Spleen (tissue), 11 donors: ENCODE measurements around the gene PTHLH. TPM values are rescaled to one million over a fixed set of nuclear protein-coding genes. Genes with fewer than 3 reads are reported as not detected.

Source experiments
- DNase-seq: peaks from one replicate; pipeline ENCODE4 v3.0.0-alpha.2; 2020
- H3K27ac ChIP-seq, 8 donors: fragments of 200-600 bp; sonication (generic) in 7 of 8; 1 replicate in 4 of 8; 2 replicates in 4 of 8; pipeline versions ENCODE4 v1.5.0 to v1.8.0; 2016 to 2021; ENCODE audit warnings: inconsistent platforms in 4 of 8, mild to moderate bottlenecking in 4 of 8, moderate library complexity in 1 of 8
- H3K27me3 ChIP-seq, 7 donors: fragments of 200-600 bp; sonication (generic) in 6 of 7; replicated peaks in 1 of 7; 1 replicate in 4 of 7; 2 replicates in 3 of 7; pipeline versions ENCODE4 v1.5.0 to v1.8.0; 2016 to 2021; ENCODE audit warnings: inconsistent platforms in 3 of 7, mild to moderate bottlenecking in 1 of 7
- H3K36me3 ChIP-seq, 6 donors: fragments of 200-600 bp; sonication (generic) in 5 of 6; 1 replicate in 4 of 6; 2 replicates in 2 of 6; pipeline versions ENCODE4 v1.5.0 to v1.8.0; 2016 to 2021; ENCODE audit warnings: inconsistent platforms in 2 of 6
- H3K4me1 ChIP-seq, 6 donors: fragments of 200-600 bp; sonication (generic) in 5 of 6; 1 replicate in 3 of 6; 2 replicates in 3 of 6; pipeline versions ENCODE4 v1.5.0 to v1.8.0; 2016 to 2021; ENCODE audit warnings: inconsistent platforms in 3 of 6
- H3K4me3 ChIP-seq, 8 donors: fragments of 200-600 bp; sonication (generic) in 7 of 8; 1 replicate in 4 of 8; 2 replicates in 4 of 8; pipeline versions ENCODE4 v1.5.0 to v1.8.0; 2016 to 2021; ENCODE audit warnings: inconsistent platforms in 4 of 8, mild to moderate bottlenecking in 4 of 8, moderate library complexity in 2 of 8
- H3K9me3 ChIP-seq, 8 donors: fragments of 200-600 bp; sonication (generic) in 7 of 8; 1 replicate in 4 of 8; 2 replicates in 4 of 8; pipeline versions ENCODE4 v1.5.0 to v1.8.0; 2016 to 2021; ENCODE audit warnings: inconsistent platforms in 4 of 8
- CTCF ChIP-seq, 11 experiments: fragments of 200-600 bp in 7 of 11; fragments of 450-650 bp in 4 of 11; sonication (generic) in 4 of 11; IDR thresholded peaks in 8 of 11; conservative IDR thresholded peaks in 3 of 11; 1 replicate in 7 of 11; 2 replicates in 4 of 11; pipeline versions ENCODE4 v1.4.0 to v1.8.0; 2016 to 2021; ENCODE audit warnings: antibody characterized with exemption in 11 of 11, inconsistent platforms in 4 of 11, mild to moderate bottlenecking in 1 of 11
- POLR2A ChIP-seq, 3 donors: fragments of 450-650 bp; IDR thresholded peaks; one replicate each; pipeline ENCODE4 v1.5.1; 2017; ENCODE audit warnings: antibody characterized with exemption in 3 of 3, mild to moderate bottlenecking in 1 of 3
- POLR2AphosphoS5 ChIP-seq, 3 donors: sonication (generic); formaldehyde crosslinking; IDR thresholded peaks; one replicate each; pipeline ENCODE4 v1.5.1; 2017; ENCODE audit warnings: antibody characterized with exemption in 3 of 3
- WGBS, 5 donors: extraction: QIAGEN DNeasy Blood & Tissue Kit in 3 of 5; methylation state at CpG; one replicate each; pipeline versions ENCODE4 v1.1.5 to v1.1.7; 2013 to 2018; 5-methylcytosine and 5-hydroxymethylcytosine counted together
- intact Hi-C: fragments of 100-400 bp; cut with DNase I; formaldehyde crosslinking; loops from one replicate; pipeline ENCODE4 v1.15.0; 2023; ENCODE audit warnings: low total_unique reads
- polyA plus RNA-seq, 3 donors: library from polyadenylated mRNA; stranded (reverse); fragments of 200-250 nt; gene quantifications; one replicate each; pipeline ENCODE4 v1.2.1, GENCODE V29; 2013
- total RNA-seq, 7 donors: library from RNA; depleted of rRNA in 3 of 7; stranded (reverse); fragments of >200 nt in 3 of 7; fragmentation: NEBNext Ultra II Directional in 4 of 7; extraction: Animal tissue kit (Norgen Biotek cat#: 25700) in 4 of 7; gene quantifications; one replicate each; pipeline versions ENCODE4 v1.1.0 to v1.2.1, GENCODE V29; 2016 to 2021
- donor health status: healthy with polysubstance abuse.
- donor health status: DM: no; HTN: no; CAD: no; lungs with moderate emphysema.
- donor health status: DM: no; HTN: no; CAD: no.
- donor health status: Bipolar disorder and iron deficiency.
- donor health status: healthy.
- donor health status: DM: no; HTN: no; CAD: no.
- donor health status: DM: yes; HTN: yes; CAD: no.

PTHLH gene
- total and polyA plus RNA-seq, 10 donors = 0.30 to 3.2 (median 1.8) TPM; not detected in 1

- H3K27me3 ChIP-seq = no peaks in the 10 kb centered on the region
- peaks cover 0 to 19% (median 2%) of the 10 kb centered on the region in 6 donors for H3K4me1 ChIP-seq
- DNase-seq = no peak
- no peak overlapping the region for H3K27ac ChIP-seq
- WGBS, 5 donors = 69 to 84% (median 78%) methylated on average over 7 of the region's 7 CpGs
- no peak overlapping the region for H3K4me3 ChIP-seq
- intact Hi-C loops = no loop called here
- H3K9me3 ChIP-seq = no peaks in the 10 kb centered on the region
- H3K36me3 ChIP-seq = no peaks in the 10 kb centered on the region
- TF ChIP-seq POLR2AphosphoS5 (IDR thresholded peaks at IDR 0.05) (no peak), POLR2A (IDR thresholded peaks at IDR 0.05) (no peak), CTCF (IDR thresholded peaks at IDR 0.05 in 8 of 11, conservative IDR thresholded peaks at IDR 0.05 in 3 of 11) (no peak)
Measured at GRCh38 chr12:27919671-27920235, 52.8 kb downstream of the PTHLH start.

GRCh38 chr12:27915536-27915935, 57.0 kb downstream of the PTHLH start:
- H3K4me1 ChIP-seq = no peaks in the 10 kb centered on the region
- WGBS, 5 donors = 84 to 100% (median 93%) methylated on average over 1 of the region's 1 CpG

GRCh38 chr12:27915021-27915420, 57.5 kb downstream of the PTHLH start:
- Histone ChIP-seq H3K27ac (no peak overlapping the region), H3K4me1 (no peaks in the 10 kb centered on the region), H3K4me3 (no peak overlapping the region), H3K36me3 (no peaks in the 10 kb centered on the region), H3K27me3 (no peaks in the 10 kb centered on the region), H3K9me3 (no peaks in the 10 kb centered on the region)
- no peak for DNase-seq
- intact Hi-C loops = no loop called here
- WGBS, 5 donors = 30 to 70% (median 31%) methylated on average over 3 of the region's 3 CpGs
- TF ChIP-seq POLR2A (IDR thresholded peaks at IDR 0.05) (no peak), POLR2AphosphoS5 (IDR thresholded peaks at IDR 0.05) (no peak), CTCF (IDR thresholded peaks at IDR 0.05 in 8 of 11, conservative IDR thresholded peaks at IDR 0.05 in 3 of 11) (no peak)

More at GRCh38 chr12:27915536-27915935, 57.0 kb downstream of the PTHLH start:
- intact Hi-C loops = no loop called here
- Histone ChIP-seq H3K27me3 (no peaks in the 10 kb centered on the region), H3K9me3 (no peaks in the 10 kb centered on the region), H3K4me3 (no peak overlapping the region), H3K27ac (no peak overlapping the region), H3K36me3 (no peaks in the 10 kb centered on the region)
- TF ChIP-seq CTCF (IDR thresholded peaks at IDR 0.05 in 8 of 11, conservative IDR thresholded peaks at IDR 0.05 in 3 of 11) = no peak
- no peak for TF ChIP-seq POLR2AphosphoS5 (IDR thresholded peaks at IDR 0.05)
- TF ChIP-seq POLR2A (IDR thresholded peaks at IDR 0.05) = no peak
- DNase-seq = no peak

- no peak overlapping the region for H3K27ac ChIP-seq
- intact Hi-C loops = no loop called here
- no peak overlapping the region for H3K4me3 ChIP-seq
- no peak for DNase-seq
- H3K27me3 ChIP-seq = no peaks in the 10 kb centered on the region
- H3K9me3 ChIP-seq = no peaks in the 10 kb centered on the region
- H3K36me3 ChIP-seq = no peaks in the 10 kb centered on the region
- no peaks in the 10 kb centered on the region for H3K4me1 ChIP-seq
- WGBS, 5 donors = 57 to 71% (median 68%) methylated on average over 4 of the region's 4 CpGs
- TF ChIP-seq CTCF (IDR thresholded peaks at IDR 0.05 in 8 of 11, conservative IDR thresholded peaks at IDR 0.05 in 3 of 11) (no peak), POLR2AphosphoS5 (IDR thresholded peaks at IDR 0.05) (no peak), POLR2A (IDR thresholded peaks at IDR 0.05) (no peak)
Measured at GRCh38 chr12:27913999-27914614, 58.4 kb downstream of the PTHLH start.
